ENCODE measurements around the gene KRTAP4-2.
"Not testable (repeated sequence)": the region's sequence is repeated elsewhere in the genome, so short reads cannot be mapped to it uniquely, and the experiment has no call there.

KRTAP4-2 gene

GRCh38 chr17:41177727-41178271 lies at the start of gene KRTAP4-2:
KRTAP4-2 (minus strand) TSS chr17:41178221; CDS start chr17:41178164, 57 bp downstream.
- in situ Hi-C loops (cut with HindIII; ENCODE audit: low sequenced_read_pairs), result no loop called here
- no peak within 1 kb of the TSS for H3K4me3 ChIP-seq (ENCODE audit: low read depth, low read length)
- no peak for DNase-seq (ENCODE audit: low read depth)
- no peak for TF ChIP-seq CTCF (IDR thresholded peaks at IDR 0.05; ENCODE audit: low read depth, low read length, missing control alignments)

GRCh38 chr17:41226598-41227095 lies 48.6 kb upstream of the KRTAP4-2 start, which contains the start of gene KRTAP9-2:
KRTAP9-2 (plus strand) TSS chr17:41226648; CDS start chr17:41226655, 7 bp downstream.
- DNase-seq (ENCODE audit: low read depth); in situ Hi-C loops (cut with HindIII; ENCODE audit: low sequenced_read_pairs); H3K4me3 ChIP-seq (ENCODE audit: low read depth, low read length): not testable (repeated sequence)

GRCh38 chr17:41226051-41226450 lies 48.0 kb upstream of the KRTAP4-2 start:
- no peak for TF ChIP-seq CTCF (IDR thresholded peaks at IDR 0.05; ENCODE audit: low read depth, low read length, missing control alignments)
- in situ Hi-C loops (cut with HindIII; ENCODE audit: low sequenced_read_pairs), result no loop called here
- no peak for DNase-seq (ENCODE audit: low read depth)
- H3K4me3 ChIP-seq (ENCODE audit: low read depth, low read length), result no peak overlapping the region

GRCh38 chr17:41223821-41224220 lies 45.8 kb upstream of the KRTAP4-2 start:
- TF ChIP-seq CTCF (IDR thresholded peaks at IDR 0.05; ENCODE audit: low read depth, low read length, missing control alignments), result no peak
- in situ Hi-C loops (cut with HindIII; ENCODE audit: low sequenced_read_pairs), result no loop called here
- no peak for DNase-seq (ENCODE audit: low read depth)
- no peak overlapping the region for H3K4me3 ChIP-seq (ENCODE audit: low read depth, low read length)

- in situ Hi-C loops (cut with HindIII; ENCODE audit: low sequenced_read_pairs), result no loop called here
- H3K4me3 ChIP-seq (ENCODE audit: low read depth, low read length), result no peak overlapping the region
- no peak for TF ChIP-seq CTCF (IDR thresholded peaks at IDR 0.05; ENCODE audit: low read depth, low read length, missing control alignments)
- no peak for DNase-seq (ENCODE audit: low read depth)
Measured at GRCh38 chr17:41215681-41216080, 37.7 kb upstream of the KRTAP4-2 start.

- DNase-seq (ENCODE audit: low read depth), result no peak
- TF ChIP-seq CTCF (IDR thresholded peaks at IDR 0.05; ENCODE audit: low read depth, low read length, missing control alignments), result no peak
- no peak overlapping the region for H3K4me3 ChIP-seq (ENCODE audit: low read depth, low read length)
- in situ Hi-C loops (cut with HindIII; ENCODE audit: low sequenced_read_pairs), result no loop called here
Measured at GRCh38 chr17:41212524-41213169, 34.6 kb upstream of the KRTAP4-2 start.

- in situ Hi-C loops (cut with HindIII; ENCODE audit: low sequenced_read_pairs), result no loop called here
- no peak for DNase-seq (ENCODE audit: low read depth)
Measured at GRCh38 chr17:41211845-41212466, 33.9 kb upstream of the KRTAP4-2 start.

More at GRCh38 chr17:41211845-41212466, 33.9 kb upstream of the KRTAP4-2 start:
- H3K4me3 ChIP-seq (ENCODE audit: low read depth, low read length), result no peak overlapping the region
- no peak for TF ChIP-seq CTCF (IDR thresholded peaks at IDR 0.05; ENCODE audit: low read depth, low read length, missing control alignments)

Measured in astrocyte of the cerebellum (primary cell).